ENCODE results near the gene GRID2IP. TPM values are rescaled to one million over a fixed set of nuclear protein-coding genes. Genes with fewer than 3 reads are reported as not detected.

GRID2IP gene
- total and polyA plus RNA-seq, 2 donors (not counting 1 experiment from before 2014, with no cell fraction given): 0.72 to 1.7 TPM

DNA sequence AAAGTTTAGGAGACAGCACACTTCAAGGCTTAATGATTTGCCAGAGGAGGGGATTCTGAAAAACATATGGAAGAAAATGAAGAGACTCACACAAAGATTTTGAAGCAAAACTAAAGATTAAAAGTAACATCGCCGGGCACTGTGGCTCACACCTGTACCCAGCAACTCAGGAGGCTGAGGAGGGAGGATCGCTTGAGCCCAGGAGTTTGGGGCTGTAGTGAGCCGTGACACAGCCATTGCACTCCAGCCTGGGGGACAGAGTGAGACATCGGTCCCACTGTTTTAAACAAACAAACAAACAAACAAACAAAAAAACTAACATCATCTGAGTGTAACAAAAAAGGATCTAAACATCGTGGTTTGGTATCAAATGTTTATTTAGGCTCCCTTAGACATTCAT is 69.8 kb downstream of the GRID2IP start:
- POLR2A ChIA-PET: no interaction called here
- peaks cover 89% of the 10 kb centered on the region for H3K79me2 ChIP-seq (ENCODE audit: control insufficient read depth, insufficient read depth, low read length)
- WGBS (ENCODE audit: insufficient coverage): 83% methylated on average over 1 of the region's 6 CpGs
- peaks cover 3 to 8% of the 10 kb centered on the region in 2 experiments for H3K36me3 ChIP-seq (replicated peaks in 1 of 2; ENCODE audit: control extremely low read depth in 1 of 2, control insufficient read depth in 1 of 2, extremely low read depth in 1 of 2, insufficient read depth in 2 of 2, low read length in 1 of 2)
- no peak overlapping the region for H3K4me3 ChIP-seq (ENCODE audit: control extremely low read depth in 1 of 5, extremely low read depth in 1 of 5, insufficient read depth in 1 of 5, low read depth in 2 of 5, low read length in 4 of 5)
- DNase-seq (no peak), ATAC-seq (ENCODE audit: low read depth) (no peak)
- Mint-ChIP-seq H3K27ac (peak overlapping the region; percentile 34), H3K4me1 (peaks cover 67% of the 10 kb centered on the region), H3K27me3 (no peaks in the 10 kb centered on the region), H3K9me3 (ENCODE audit: insufficient read depth) (no peaks in the 10 kb centered on the region), H3K4me3 (peak overlapping the region; percentile 68)
- no peak overlapping the region for H3K9ac ChIP-seq (ENCODE audit: low read length)
- no peaks in the 10 kb centered on the region for H3K27me3 ChIP-seq (replicated peaks in 1 of 4; ENCODE audit: control extremely low read depth in 1 of 4, control insufficient read depth in 3 of 4, insufficient read depth in 4 of 4, low read length in 3 of 4)
- TF ChIP-seq, protein P1, sequence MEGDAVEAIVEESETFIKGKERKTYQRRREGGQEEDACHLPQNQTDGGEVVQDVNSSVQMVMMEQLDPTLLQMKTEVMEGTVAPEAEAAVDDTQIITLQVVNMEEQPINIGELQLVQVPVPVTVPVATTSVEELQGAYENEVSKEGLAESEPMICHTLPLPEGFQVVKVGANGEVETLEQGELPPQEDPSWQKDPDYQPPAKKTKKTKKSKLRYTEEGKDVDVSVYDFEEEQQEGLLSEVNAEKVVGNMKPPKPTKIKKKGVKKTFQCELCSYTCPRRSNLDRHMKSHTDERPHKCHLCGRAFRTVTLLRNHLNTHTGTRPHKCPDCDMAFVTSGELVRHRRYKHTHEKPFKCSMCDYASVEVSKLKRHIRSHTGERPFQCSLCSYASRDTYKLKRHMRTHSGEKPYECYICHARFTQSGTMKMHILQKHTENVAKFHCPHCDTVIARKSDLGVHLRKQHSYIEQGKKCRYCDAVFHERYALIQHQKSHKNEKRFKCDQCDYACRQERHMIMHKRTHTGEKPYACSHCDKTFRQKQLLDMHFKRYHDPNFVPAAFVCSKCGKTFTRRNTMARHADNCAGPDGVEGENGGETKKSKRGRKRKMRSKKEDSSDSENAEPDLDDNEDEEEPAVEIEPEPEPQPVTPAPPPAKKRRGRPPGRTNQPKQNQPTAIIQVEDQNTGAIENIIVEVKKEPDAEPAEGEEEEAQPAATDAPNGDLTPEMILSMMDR (IDR thresholded peaks at IDR 0.05): no peak
- no peak for TF ChIP-seq EZH2 (IDR thresholded peaks at IDR 0.05; ENCODE audit: borderline replicate concordance, insufficient read depth, low read depth, low read length, poor library complexity, severe bottlenecking)
- H2AFZ ChIP-seq (ENCODE audit: insufficient read depth, low read depth, low read length, poor library complexity, severe bottlenecking): no peak overlapping the region
- H3K27ac ChIP-seq (ENCODE audit: low read length in 2 of 2): no peak overlapping the region
- H3K4me2 ChIP-seq (replicated peaks; ENCODE audit: low read depth, low read length, poor library complexity, severe bottlenecking): no peak overlapping the region
- H3K4me1 ChIP-seq (ENCODE audit: control insufficient read depth in 2 of 2, insufficient read depth in 2 of 2, low read length in 2 of 2): peaks cover 16 to 47% of the 10 kb centered on the region in 2 donors
- intact Hi-C loops (cut with micrococcal nuclease): no loop called here
- H4K20me1 ChIP-seq (ENCODE audit: control insufficient read depth, insufficient read depth, low read length, poor library complexity, severe bottlenecking): peaks cover 52% of the 10 kb centered on the region
- no peaks in the 10 kb centered on the region for H3K9me3 ChIP-seq (ENCODE audit: control extremely low read depth in 1 of 3, control insufficient read depth in 2 of 3, insufficient read depth in 1 of 3, low read length in 2 of 3)
- CTCF ChIA-PET: no interaction called here

DNA sequence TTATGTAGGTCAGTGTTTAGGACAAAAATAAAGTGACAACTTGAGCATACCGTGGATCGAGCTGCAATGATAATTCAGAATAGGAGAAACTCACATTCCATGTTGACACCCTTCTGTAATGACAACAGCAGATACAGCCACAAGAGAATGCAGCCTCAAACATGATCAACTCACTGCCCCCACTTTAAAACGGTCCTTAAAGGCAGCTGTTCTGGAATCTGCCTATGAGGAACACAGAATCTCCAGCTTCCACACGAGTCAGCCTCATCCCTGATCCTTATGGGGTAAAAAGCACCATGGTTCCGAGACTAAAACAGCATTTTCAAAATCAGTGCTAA is 71.0 kb downstream of the GRID2IP start:
- H3K36me3 ChIP-seq (replicated peaks in 1 of 2; ENCODE audit: control extremely low read depth in 1 of 2, control insufficient read depth in 1 of 2, extremely low read depth in 1 of 2, insufficient read depth in 2 of 2, low read length in 1 of 2): peaks cover 3 to 9% of the 10 kb centered on the region in 2 experiments
- H3K4me2 ChIP-seq (replicated peaks; ENCODE audit: low read depth, low read length, poor library complexity, severe bottlenecking): no peak overlapping the region
- no peak for TF ChIP-seq EZH2 (IDR thresholded peaks at IDR 0.05; ENCODE audit: borderline replicate concordance, insufficient read depth, low read depth, low read length, poor library complexity, severe bottlenecking)
- TF ChIP-seq, protein P1 (IDR thresholded peaks at IDR 0.05): no peak
- no peaks in the 10 kb centered on the region for H3K9me3 ChIP-seq (ENCODE audit: control extremely low read depth in 1 of 3, control insufficient read depth in 2 of 3, insufficient read depth in 1 of 3, low read length in 2 of 3)
- DNase-seq (no peak), ATAC-seq (ENCODE audit: low read depth) (no peak)
- H3K4me1 Mint-ChIP-seq: peaks cover 76% of the 10 kb centered on the region
- intact Hi-C loops (cut with micrococcal nuclease): no loop called here
- POLR2A ChIA-PET: no interaction called here
- H3K9me3 Mint-ChIP-seq (ENCODE audit: insufficient read depth): no peaks in the 10 kb centered on the region
- H3K27me3 ChIP-seq (replicated peaks in 1 of 4; ENCODE audit: control extremely low read depth in 1 of 4, control insufficient read depth in 3 of 4, insufficient read depth in 4 of 4, low read length in 3 of 4): no peaks in the 10 kb centered on the region
- peaks cover 100% of the 10 kb centered on the region for H3K79me2 ChIP-seq (ENCODE audit: control insufficient read depth, insufficient read depth, low read length)
- peaks cover 62% of the 10 kb centered on the region for H4K20me1 ChIP-seq (ENCODE audit: control insufficient read depth, insufficient read depth, low read length, poor library complexity, severe bottlenecking)
- H3K27ac ChIP-seq (ENCODE audit: low read length in 2 of 2): no peak overlapping the region
- 88% methylated on average over 4 of the region's 5 CpGs for WGBS (ENCODE audit: insufficient coverage)
- peak overlapping the region; percentile 33 for H3K4me3 Mint-ChIP-seq
- no peaks in the 10 kb centered on the region for H3K27me3 Mint-ChIP-seq
- no peak overlapping the region for H3K9ac ChIP-seq (ENCODE audit: low read length)
- peaks cover 16 to 48% of the 10 kb centered on the region in 2 donors for H3K4me1 ChIP-seq (ENCODE audit: control insufficient read depth in 2 of 2, insufficient read depth in 2 of 2, low read length in 2 of 2)
- CTCF ChIA-PET: no interaction called here
- no peak overlapping the region for H2AFZ ChIP-seq (ENCODE audit: insufficient read depth, low read depth, low read length, poor library complexity, severe bottlenecking)
- H3K27ac Mint-ChIP-seq: no peak overlapping the region
- no peak overlapping the region for H3K4me3 ChIP-seq (ENCODE audit: control extremely low read depth in 1 of 5, extremely low read depth in 1 of 5, insufficient read depth in 1 of 5, low read depth in 2 of 5, low read length in 4 of 5)

Data from B cell (primary cell).